Adipose tissue (tissue), 3 donors: ENCODE measurements around the gene DDRGK1. TPM values are rescaled to one million over a fixed set of nuclear protein-coding genes. Genes with fewer than 3 reads are reported as not detected.

Source experiments
- H3K27ac ChIP-seq: one replicate; pipeline ENCODE4 v1.5.1; 2013; ENCODE audit warnings: low read depth, low read length
- WGBS, 3 donors: extraction: QIAGEN DNeasy Blood & Tissue Kit; methylation state at CpG; one replicate each; pipeline ENCODE4 v1.1.7; 2013; 5-methylcytosine and 5-hydroxymethylcytosine counted together
- polyA plus RNA-seq, 3 donors: library from polyadenylated mRNA; stranded (reverse); fragments of 200-250 nt; gene quantifications; one replicate each; pipeline ENCODE4 v1.2.3, GENCODE V29; 2013
- donor health status: healthy with polysubstance abuse.
- donor health status: Bipolar disorder and iron deficiency.
- donor health status: healthy.

Gene DDRGK1
- polyA plus RNA-seq, 3 donors, result 31.8 to 94.9 (median 65.5) TPM

- 4 to 5% (median 4%) methylated on average over 54 to 59 of the region's 59 CpGs for WGBS, 3 donors
Measured at GRCh38 chr20:3237958-3238615, 33.6 kb upstream of the DDRGK1 start.

GRCh38 chr20:3237011-3237957 lies 32.8 kb upstream of the DDRGK1 start:
- no peak overlapping the region for H3K27ac ChIP-seq
- 64 to 69% (median 67%) methylated on average over 24 to 25 of the region's 25 CpGs for WGBS, 3 donors

More at GRCh38 chr20:3237958-3238615, 33.6 kb upstream of the DDRGK1 start:
- no peak overlapping the region for H3K27ac ChIP-seq

GRCh38 chr20:3235666-3236324 lies 31.3 kb upstream of the DDRGK1 start:
- H3K27ac ChIP-seq, result no peak overlapping the region
- WGBS, 3 donors, result 78 to 85% (median 83%) methylated on average over 4 of the region's 4 CpGs

- H3K27ac ChIP-seq, result no peak overlapping the region
- 90 to 93% (median 90%) methylated on average over 22 to 25 of the region's 25 CpGs for WGBS, 3 donors
Measured at GRCh38 chr20:3233991-3234498, 29.6 kb upstream of the DDRGK1 start.

GRCh38 chr20:3233131-3233990 lies 28.9 kb upstream of the DDRGK1 start:
- no peak overlapping the region for H3K27ac ChIP-seq
- 83 to 88% (median 88%) methylated on average over 29 to 32 of the region's 32 CpGs for WGBS, 3 donors

GRCh38 chr20:3231889-3232588 lies 27.6 kb upstream of the DDRGK1 start:
- 89 to 93% (median 90%) methylated on average over 15 of the region's 15 CpGs for WGBS, 3 donors

GRCh38 chr20:3231116-3231515 lies 26.6 kb upstream of the DDRGK1 start:
- 96 to 97% (median 96%) methylated on average over 20 to 21 of the region's 21 CpGs for WGBS, 3 donors
- no peak overlapping the region for H3K27ac ChIP-seq

More at GRCh38 chr20:3231889-3232588, 27.6 kb upstream of the DDRGK1 start:
- no peak overlapping the region for H3K27ac ChIP-seq

- no peak overlapping the region for H3K27ac ChIP-seq
- WGBS, 3 donors, result 85 to 94% (median 92%) methylated on average over 14 of the region's 14 CpGs
Measured at GRCh38 chr20:3229798-3230197, 25.3 kb upstream of the DDRGK1 start.

GRCh38 chr20:3229158-3229557 lies 24.7 kb upstream of the DDRGK1 start:
- no peak overlapping the region for H3K27ac ChIP-seq
- WGBS, 3 donors, result 93 to 95% (median 95%) methylated on average over 21 to 22 of the region's 22 CpGs

GRCh38 chr20:3228750-3229032 lies 24.2 kb upstream of the DDRGK1 start:
- H3K27ac ChIP-seq, result no peak overlapping the region
- WGBS, 3 donors, result 86 to 93% (median 92%) methylated on average over 11 of the region's 11 CpGs

GRCh38 chr20:3227936-3228749 lies 23.7 kb upstream of the DDRGK1 start:
- 86 to 90% (median 88%) methylated on average over 37 to 42 of the region's 42 CpGs for WGBS, 3 donors
- no peak overlapping the region for H3K27ac ChIP-seq

GRCh38 chr20:3227506-3227905 lies 23.0 kb upstream of the DDRGK1 start:
- 68 to 76% (median 73%) methylated on average over 7 of the region's 7 CpGs for WGBS, 3 donors
- no peak overlapping the region for H3K27ac ChIP-seq

GRCh38 chr20:3226864-3227263 lies 22.4 kb upstream of the DDRGK1 start:
- 92 to 95% (median 94%) methylated on average over 14 of the region's 14 CpGs for WGBS, 3 donors
- no peak overlapping the region for H3K27ac ChIP-seq

- WGBS, 3 donors, result 78 to 89% (median 87%) methylated on average over 10 of the region's 10 CpGs
- H3K27ac ChIP-seq, result no peak overlapping the region
Measured at GRCh38 chr20:3226093-3226492, 21.6 kb upstream of the DDRGK1 start.

GRCh38 chr20:3224681-3225421 lies 20.4 kb upstream of the DDRGK1 start:
- WGBS, 3 donors, result 89 to 94% (median 90%) methylated on average over 8 of the region's 8 CpGs
- H3K27ac ChIP-seq, result no peak overlapping the region
